NCI-H460 (cell line): ENCODE data around the gene XKR7. TPM values are rescaled to one million over a fixed set of nuclear protein-coding genes. Genes with fewer than 3 reads are reported as not detected.
"Not testable (repeated sequence)": the region's sequence is repeated elsewhere in the genome, so short reads cannot be mapped to it uniquely, and the experiment has no call there.

Source experiments
- DNase-seq: peaks from one replicate; pipeline ENCODE4 v3.0.0-alpha.2; 2016; ENCODE audit warnings: low read depth; ENCODE audit errors: extremely low read depth
- polyA plus RNA-seq: library from polyadenylated mRNA; depleted of rRNA; stranded (reverse); fragments of >200 nt; gene quantifications from 2 replicates; pipeline ENCODE4 v1.2.3, GENCODE V29; 2014; cell fraction: nucleus; rRNA removed
- total RNA-seq: library from RNA; depleted of rRNA; stranded (reverse); fragments of >200 nt; shearing (Covaris generic); gene quantifications from 2 replicates; pipeline ENCODE4 v1.2.3, GENCODE V29; 2014; rRNA removed

XKR7 gene, protein sequence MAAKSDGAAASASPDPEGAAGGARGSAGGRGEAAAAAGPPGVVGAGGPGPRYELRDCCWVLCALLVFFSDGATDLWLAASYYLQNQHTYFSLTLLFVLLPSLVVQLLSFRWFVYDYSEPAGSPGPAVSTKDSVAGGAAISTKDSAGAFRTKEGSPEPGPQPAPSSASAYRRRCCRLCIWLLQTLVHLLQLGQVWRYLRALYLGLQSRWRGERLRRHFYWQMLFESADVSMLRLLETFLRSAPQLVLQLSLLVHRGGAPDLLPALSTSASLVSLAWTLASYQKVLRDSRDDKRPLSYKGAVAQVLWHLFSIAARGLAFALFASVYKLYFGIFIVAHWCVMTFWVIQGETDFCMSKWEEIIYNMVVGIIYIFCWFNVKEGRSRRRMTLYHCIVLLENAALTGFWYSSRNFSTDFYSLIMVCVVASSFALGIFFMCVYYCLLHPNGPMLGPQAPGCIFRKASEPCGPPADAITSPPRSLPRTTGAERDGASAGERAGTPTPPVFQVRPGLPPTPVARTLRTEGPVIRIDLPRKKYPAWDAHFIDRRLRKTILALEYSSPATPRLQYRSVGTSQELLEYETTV
- total RNA-seq, result not detected in 2 replicates
- not detected in 2 replicates for polyA plus RNA-seq

DNA sequence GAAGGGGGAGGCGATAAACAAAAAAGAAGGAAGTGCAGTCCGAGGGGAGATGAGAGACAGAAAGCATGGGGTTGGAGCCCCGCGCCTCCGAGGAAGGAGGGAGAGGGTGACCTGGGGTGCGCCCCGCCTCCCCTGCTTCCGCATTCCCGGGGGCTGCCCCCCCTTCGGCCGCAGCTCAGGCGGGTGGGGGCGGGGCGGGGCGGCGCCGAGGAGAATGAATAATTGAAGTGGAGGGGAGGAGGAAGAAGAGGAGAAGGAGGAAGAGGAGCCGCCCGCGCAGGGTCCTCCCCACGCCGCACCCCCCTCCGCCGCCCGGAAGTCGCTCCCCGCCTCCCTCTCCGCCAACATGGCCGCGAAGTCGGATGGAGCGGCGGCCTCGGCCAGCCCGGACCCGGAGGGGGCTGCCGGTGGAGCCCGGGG, at the start of gene XKR7:
TSS of gene XKR7 (plus strand) at position 322 of the 420 bp plus-strand sequence. CDS start at position 347, 25 bp downstream.
- DNase-seq, result no peak

DNA sequence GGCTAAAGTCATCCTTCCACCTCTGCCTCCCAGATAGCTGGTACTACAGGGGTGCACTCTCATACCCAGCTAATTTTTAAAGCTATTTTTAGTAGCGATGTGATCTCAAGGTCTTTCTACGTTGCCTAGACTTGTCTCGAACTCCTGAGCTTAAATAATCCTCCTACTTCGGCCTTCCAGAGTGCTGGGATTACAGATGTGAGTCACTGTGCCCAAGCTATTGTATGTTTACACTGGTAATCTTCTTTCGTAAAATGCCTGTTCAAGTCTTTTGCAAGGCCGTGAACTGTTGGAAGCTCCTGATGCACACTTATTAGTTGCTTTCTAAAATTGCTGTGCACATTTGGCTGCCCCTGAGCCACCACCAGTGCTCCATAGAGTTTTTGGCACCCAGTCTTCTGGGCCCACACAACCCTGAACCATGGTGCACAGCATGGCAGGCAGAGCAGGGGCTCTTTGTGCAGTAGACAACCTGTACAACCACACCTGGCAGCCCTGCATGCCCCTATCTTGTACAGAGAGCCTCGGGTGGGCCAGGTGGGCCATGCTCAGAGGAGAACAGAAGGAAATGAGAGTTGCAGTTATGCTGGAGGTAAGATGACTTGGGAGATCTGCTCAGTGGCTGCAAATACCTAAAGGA, 49.4 kb upstream of the XKR7 start:
- no peak for DNase-seq

DNA sequence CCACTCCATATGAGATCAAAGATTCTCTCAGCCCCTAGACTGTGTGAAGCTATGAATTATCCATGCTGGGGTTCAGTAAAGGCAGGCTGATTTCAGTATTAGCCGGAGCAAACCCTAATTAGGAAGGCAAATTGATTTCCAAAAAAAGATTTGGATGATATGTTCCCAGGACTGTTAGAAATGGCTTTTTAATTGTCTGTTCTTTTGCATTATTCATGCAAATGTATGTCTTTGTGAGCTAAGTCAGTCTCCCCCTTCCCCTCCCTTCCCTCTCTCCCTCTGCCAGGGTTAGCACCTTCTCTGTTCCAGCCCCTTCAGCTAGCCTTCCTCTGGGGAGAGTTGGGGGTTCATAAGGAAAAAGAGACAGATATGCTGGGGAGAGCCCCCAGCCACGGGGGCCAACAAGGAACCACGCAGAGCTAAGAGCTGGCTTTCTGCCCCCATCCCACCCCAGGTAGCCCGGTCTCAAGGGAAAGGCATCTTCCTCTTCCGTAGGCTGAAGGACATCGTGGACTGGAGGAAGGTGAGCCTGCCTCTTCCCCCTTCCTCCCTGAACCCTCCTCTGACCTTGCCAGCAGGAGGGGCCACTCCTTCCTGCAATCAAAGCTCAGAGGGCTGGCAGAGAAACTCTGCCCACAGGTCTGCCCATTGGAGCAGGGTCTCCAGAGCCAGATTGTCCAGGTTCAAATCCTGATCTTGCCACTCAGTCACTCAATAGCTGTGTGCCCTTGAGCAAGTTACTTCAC, 48.4 kb upstream of the XKR7 start:
- no peak for DNase-seq

DNA sequence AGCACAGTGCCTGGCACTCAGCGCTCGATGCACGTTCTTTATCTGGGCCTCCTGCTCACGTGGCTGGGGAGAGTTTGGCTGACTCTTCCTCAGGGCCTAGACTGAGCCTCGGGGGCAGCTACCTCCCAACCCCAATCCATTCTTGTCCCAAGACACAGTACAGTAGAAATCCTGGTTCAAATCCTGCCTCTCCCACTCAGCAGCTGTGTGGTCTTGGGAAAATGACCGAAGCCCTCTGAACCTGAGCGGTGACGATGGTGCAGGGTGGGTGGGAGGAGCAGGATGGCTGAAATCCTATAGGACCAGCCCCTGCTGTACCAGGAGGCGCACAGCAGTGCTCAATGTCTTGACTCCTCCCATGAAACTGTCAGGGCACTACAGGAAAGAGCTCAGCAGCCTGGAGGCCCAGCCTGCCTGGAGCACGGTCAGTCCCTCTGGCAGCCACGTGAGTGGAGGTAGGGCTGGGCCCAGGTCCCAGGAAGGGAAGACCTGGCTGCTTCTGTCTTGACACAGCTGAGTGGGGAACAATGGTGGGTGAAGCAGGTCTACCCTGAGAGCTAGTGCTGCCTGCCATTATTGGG, 47.6 kb upstream of the XKR7 start:
- DNase-seq, result no peak

DNA sequence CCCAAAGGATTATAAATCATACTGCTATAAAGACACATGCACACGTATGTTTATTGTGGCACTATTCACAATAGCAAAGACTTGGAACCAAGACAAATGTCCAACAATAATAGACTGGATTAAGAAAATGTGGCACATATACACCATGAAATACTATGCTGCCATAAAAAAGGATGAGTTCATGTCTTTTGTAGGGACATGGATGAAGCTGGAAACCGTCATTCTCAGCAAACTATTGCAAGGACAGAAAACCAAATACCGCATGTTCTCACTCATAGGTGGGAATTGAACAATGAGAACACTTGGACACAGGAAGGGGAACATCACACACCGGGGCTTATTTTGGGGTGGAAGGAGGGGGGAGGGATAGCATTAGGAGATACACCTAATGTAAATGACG, 46.5 kb upstream of the XKR7 start:
- DNase-seq, result not testable (repeated sequence)

DNA sequence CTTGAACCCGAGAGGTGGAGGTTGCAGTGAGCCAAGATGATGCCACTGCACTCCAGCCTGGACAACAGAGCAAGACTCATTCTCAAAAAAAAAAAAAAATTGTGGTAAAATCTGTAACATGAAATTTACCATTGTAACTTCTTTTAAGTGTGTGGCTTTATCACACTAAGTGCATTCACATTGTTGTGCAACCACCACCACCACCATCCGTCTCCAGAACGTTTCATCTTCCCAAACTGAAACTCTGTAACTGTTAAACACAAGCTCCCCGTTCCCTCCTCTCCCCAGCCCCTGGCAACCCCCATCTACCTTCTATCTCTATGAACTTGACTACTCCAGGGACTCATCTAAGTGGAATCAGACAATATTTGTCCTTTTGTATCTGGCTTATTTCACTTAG, 45.8 kb upstream of the XKR7 start:
- no peak for DNase-seq

DNA sequence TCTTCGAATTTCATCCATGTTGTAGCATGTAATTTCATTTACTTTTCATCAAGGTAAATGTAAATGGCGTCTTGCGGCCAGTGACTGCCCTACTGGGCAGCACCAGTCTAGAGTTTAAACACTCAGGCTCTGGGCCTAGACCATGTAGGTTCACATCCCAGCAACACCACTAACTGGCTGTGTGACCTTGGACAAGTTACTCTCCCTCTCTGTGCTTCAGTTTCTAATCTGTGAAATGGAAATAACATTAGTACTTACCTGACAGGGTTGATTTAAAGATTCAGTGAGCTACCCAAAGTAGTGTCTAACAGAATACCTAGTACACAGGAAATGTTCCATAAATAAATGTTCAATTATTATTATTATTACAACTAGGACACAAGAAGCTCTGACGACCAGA, 45.4 kb upstream of the XKR7 start:
- DNase-seq, result no peak

DNA sequence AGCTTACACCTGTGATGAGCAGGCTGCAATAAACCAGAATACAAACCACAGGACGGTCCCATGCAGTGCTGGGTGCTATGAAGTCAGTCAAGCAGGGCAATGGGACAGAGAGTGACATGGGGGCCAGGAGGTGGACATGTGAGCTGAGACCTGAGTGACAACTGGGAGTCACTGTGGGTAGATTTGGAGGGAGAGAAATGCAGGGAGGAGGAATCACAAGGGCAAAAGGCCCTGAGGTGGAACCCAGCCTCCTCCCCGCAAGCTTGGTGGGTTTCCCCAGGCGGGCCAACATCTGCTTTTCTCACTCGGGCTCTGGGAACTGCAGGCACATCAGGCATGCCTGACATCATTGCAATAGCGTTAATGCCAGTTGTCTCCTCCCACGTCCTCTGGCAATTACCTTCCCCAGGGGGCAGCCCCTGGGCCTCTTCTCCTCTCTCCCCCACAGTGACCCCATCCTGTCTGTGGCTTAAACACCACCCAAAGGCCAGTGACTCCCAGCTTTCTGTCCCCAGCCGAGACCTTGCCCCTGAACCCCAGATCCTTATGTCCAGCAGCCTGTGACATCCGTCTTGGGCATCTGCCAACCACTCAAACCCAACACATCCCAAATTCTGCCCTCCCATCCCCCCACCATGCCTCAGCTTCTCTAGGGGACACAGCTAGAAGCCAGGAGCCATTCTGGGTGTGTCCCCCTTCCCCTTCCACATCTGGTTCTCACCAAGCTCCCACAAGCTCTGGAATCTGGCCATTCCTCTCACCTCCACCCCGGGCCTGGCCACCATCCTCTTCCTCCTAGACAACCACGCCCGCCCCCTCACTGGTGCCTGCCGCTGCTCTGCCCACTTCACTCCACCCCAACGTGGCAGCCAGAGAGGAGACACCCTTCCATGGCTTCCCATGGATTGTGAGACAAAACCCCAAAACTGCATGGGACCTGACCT, 44.3 kb upstream of the XKR7 start:
- no peak for DNase-seq

DNA sequence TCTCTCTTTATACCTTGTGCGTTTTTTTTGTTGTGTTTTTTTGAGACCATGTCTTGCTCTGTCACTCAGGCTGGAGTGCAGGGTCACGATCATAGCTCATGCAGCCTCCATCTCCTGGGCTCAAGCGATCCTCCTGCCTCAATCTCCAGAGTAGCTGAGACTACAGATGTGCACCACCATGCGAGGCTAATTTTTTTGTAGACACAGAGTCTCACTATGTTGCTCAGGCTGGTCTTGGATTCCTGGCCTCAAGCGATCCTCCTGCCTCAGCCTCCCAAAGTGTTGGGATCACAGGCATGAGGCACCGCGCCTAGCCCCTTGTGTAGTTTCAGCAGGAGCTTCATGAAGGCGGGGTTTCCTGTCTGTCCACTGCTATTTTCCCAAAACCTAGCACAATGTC, 43.4 kb upstream of the XKR7 start:
- DNase-seq, result no peak

DNA sequence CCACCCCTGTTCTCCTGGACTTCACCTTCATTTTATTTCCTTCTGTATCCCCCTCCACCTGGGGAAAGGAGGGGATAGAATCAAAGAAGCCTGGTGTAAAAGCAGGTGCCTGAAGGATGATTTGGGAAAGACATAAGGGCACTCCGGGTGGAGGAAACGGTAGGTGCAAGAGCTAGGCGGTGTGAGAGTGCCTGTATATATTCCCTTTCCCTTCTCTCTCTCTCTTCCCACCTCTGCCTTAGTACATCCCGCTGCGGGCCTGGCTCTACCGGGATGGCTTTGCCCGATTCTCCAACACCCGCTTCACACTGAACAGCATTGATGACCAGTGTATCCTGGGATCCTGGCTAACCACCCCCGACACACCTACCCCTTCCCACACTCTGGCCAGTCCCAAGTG, 42.3 kb upstream of the XKR7 start:
- DNase-seq, result no peak

DNA sequence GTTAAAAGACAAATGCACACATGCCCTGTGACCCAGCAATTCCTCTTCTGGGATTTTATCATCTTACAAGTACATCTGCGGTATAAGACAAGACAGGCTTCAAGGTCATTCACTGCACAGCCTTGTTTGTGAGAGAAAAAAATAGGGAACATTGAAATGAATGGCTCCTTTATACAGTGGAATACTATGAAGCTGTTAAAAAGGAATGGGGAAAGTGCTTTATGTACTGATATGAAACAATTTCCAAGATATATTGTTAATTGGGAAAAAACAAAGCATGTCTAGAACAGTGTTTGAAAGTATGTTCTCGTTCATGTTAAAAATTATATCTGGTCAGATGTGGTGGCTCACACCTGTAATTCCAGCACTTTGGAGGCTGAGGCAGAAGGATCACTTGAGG, 41.5 kb upstream of the XKR7 start:
- no peak for DNase-seq

DNA sequence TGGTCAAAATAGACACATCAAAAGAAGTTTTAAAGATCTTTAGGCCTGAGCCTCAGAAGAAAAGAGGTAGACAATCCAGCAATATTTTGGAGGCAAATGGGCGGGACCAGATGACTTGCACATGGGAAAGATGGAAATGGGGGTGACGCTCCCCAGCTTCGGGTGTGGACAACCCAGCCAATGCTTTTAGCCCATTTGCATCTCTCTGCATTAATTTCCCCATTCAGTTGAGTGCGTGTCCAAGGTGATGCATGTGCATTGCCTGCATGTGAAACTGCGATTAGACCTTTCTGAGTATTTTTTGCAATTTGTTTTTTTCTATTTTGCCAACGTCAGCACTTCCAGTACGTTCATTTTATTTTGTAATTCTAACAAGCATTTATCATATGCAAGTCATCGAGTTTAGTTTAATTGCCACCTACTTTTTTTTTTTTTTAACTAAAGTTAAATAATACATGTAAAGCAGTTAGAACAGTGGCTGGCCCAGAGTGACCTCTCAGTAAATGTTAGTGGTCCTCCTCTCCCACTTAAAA, 40.3 kb upstream of the XKR7 start:
- no peak for DNase-seq

DNA sequence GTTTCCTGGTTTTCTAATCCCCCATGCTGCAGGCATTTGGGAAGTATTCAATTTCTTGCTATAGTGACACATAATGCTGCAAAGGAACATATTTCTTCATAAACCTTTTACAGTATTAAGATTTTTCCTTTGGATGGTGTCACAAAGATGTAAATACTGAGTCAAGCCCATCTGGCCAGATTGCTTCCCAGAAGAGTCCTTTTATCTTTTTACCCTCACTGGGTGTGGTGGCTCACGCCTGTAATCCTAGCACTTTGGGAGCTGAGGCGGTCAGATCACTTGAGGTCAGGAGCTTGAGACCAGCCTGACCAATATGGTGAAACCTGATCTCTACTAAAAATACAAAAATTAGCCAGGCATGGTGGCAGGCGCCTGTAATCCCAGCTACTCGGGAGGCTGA, 38.3 kb upstream of the XKR7 start:
- DNase-seq, result not testable (repeated sequence)

DNA sequence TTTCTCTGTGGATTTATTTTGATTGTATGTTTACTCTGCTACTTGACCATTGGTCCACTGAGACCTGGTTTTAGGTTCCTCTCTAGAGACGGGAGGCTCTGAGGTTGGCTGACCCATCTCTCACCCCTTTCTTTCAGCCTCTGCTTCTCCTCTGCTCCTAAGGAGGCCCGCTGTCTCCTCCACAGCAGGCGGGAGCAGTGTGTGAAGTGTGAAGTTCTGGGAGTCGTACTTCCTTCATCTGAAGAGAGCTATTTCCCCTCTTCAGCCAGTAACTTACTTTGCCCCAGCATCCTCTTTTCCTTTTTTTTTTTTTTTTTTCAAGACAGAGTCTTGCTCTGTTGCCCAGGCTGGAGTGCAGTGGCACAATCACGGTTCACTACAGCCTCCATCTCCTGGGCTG, 37.2 kb upstream of the XKR7 start:
- DNase-seq, result no peak

DNA sequence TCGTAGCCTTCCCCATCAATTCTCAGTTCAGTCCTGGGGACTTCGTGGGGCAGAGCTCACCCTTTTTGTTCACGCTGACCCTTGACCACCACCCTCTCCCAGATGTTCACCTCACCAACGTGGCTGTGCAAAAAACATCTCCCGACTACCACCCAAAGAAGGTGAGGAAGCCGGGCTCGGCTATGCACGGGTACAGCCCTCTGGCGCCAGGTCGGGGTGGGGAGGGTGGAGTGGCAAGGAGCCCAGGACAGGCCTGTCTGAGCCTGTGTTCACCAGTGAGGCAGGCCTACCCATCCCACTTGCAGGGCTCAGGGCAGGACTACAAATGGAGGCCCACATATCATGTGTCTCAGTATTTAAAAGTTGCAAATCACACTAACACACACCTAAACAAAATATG, 34.3 kb upstream of the XKR7 start:
- DNase-seq, result no peak

DNA sequence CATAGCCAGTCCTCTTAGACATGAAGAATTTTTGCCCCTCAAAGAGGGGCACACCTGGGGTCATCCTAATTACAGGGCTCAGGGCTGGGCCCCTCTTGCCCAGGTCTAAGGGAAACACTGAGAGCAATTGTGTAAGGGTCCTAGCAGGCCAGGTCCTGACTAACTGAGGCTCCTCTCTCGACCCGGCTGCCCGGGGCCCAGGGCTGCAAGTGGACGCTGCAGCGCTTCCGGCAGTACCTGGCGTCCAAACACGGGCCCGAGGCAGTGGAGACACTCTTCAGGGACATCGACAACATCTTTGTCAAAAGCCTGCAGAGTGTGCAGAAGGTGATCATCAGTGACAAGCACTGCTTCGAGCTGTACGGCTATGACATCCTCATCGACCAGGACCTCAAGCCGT, 33.5 kb upstream of the XKR7 start:
- DNase-seq, result no peak

DNA sequence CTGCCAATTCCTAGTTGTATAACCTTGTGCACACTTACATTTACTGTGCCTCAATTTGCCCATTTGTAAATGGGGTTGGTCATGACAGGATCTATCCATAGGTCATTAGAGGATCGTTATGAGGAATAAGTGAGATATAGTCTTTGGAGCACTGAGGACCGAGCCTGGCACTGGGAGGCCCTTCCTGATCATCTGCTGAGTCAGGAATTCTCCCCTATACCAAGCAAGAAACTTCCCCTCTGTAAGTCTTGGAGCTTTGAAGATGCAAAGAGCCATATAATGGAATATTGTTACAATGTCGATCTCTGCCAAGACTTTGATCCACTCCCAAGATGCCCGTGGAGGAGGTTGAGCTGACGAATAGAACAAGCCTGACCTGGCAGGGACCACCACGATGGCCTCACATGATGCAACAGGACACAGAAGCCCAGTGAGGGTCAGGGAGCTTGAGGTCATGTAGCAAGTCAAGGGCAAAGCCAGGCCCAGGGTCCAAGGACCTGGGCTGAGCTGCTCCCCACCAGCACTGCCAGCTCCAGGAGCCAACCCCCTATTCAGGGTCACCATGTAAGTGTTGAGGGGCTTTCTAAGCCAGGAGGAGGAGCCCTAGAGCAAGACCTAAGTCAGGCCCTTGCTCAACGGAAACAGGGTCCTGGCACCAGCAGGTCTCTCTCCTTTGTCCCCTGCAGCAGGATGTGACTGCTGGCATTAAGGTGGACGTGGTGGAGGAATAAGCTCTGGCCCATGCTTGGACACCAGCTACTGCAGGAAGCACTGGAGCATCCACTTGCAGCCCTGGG, 32.8 kb upstream of the XKR7 start:
- DNase-seq, result no peak

DNA sequence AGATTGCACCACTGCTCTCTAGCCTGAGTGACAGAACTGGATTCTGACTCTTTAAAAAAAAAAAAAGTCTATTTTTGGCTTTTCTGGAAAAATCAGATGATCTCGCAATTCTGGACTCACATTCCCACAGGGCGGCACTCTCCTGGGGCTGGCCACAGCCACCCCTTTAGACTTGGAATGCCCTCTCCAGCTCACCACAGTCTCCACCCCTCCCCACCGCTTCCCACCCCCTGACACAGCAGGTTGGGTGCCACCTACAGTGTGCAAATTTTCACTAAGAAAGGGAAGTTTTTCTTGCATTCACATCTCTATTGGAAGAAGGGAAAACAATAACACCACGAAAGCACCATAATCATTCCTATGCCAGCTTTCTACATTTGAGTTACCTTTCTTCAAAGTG, 31.5 kb upstream of the XKR7 start:
- no peak for DNase-seq

DNA sequence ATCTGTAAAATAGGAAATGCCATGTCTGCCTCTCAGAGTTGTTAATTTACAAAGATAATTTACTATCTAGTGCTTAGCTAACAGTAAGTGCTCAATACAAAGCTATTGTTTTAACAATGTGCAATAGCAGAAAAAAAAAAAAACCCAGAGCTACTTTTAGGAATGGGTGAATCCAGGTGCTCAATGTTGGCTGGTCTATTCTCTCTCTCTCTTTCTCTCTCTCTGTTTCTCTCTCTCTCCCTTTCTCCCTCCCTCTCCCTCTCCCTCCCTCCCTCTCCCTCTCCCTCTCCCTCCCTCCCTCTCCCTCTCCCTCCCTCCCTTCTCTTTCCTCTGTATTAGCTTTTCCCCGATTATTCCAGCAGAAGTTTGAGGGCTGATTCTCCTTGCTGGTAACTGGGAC, 30.1 kb upstream of the XKR7 start:
- no peak for DNase-seq
